K562 (cell line): Measurements from ENCODE around the gene EDN2. TPM values are rescaled to one million over a fixed set of nuclear protein-coding genes. Genes with fewer than 3 reads are reported as not detected.

Source experiments
- BCL6 ChIP-seq: fragments of 250-450 bp; sonication (Bioruptor Pico); IDR thresholded peaks from 2 replicates; pipeline ENCODE4 v1.4.0; 2020
- CREB1 ChIP-seq, 2 experiments: sonication (generic) in 1 of 2; formaldehyde crosslinking in 1 of 2; IDR thresholded peaks; 2 replicates each; pipeline versions ENCODE4 v1.6.1 to v1.8.0; 2012 to 2022; ENCODE audit warnings: inconsistent platforms in 1 of 2, mild to moderate bottlenecking in 1 of 2, missing genetic modification reagents in 1 of 2, moderate library complexity in 1 of 2
- E4F1 ChIP-seq: fragments of 250-450 bp; sonication (Bioruptor Pico); IDR thresholded peaks from 2 replicates; pipeline ENCODE4 v1.5.0; 2021; ENCODE audit warnings: mild to moderate bottlenecking, borderline replicate concordance
- HLTF ChIP-seq: fragments of 450-650 bp; IDR thresholded peaks from 2 replicates; pipeline ENCODE4 v1.6.1; 2016
- JUNB ChIP-seq: fragments of 450-650 bp; formaldehyde crosslinking; conservative IDR thresholded peaks from 2 replicates; pipeline ENCODE4 v1.4.0; 2020; ENCODE audit warnings: mild to moderate bottlenecking
- NBN ChIP-seq: fragments of 450-650 bp; IDR thresholded peaks from 2 replicates; pipeline ENCODE4 v1.6.1; 2016; ENCODE audit warnings: low read depth, mild to moderate bottlenecking
- PRPF4 ChIP-seq: fragments of 200-400 bp; formaldehyde crosslinking; IDR thresholded peaks from one replicate; pipeline ENCODE4 v1.6.1; 2017; ENCODE audit warnings: low read length, low read depth, mild to moderate bottlenecking; ENCODE audit not compliant: insufficient read depth, poor library complexity, severe bottlenecking
- RAD51 ChIP-seq: fragments of 450-650 bp; IDR thresholded peaks from 2 replicates; pipeline ENCODE4 v1.7.1; 2016; ENCODE audit warnings: low read depth, mild to moderate bottlenecking, borderline replicate concordance
- ZBTB11 ChIP-seq, 3 experiments: fragments of 200-800 bp in 1 of 3; fragments of 250-450 bp in 1 of 3; fragments of 450-650 bp in 1 of 3; sonication (Bioruptor Pico) in 1 of 3; sonication (Bioruptor generic) in 1 of 3; formaldehyde crosslinking in 1 of 3; IDR thresholded peaks; 2 replicates each; pipeline versions ENCODE4 v1.6.1 to v1.8.0; 2016 to 2022; ENCODE audit warnings: mild to moderate bottlenecking in 2 of 3, missing genetic modification characterization in 2 of 3, missing compliant biosample characterization in 1 of 3, moderate library complexity in 1 of 3
- ZNF263 ChIP-seq: sonication (generic); formaldehyde crosslinking; IDR thresholded peaks from 2 replicates; pipeline ENCODE4 v1.8.0; 2022; ENCODE audit warnings: mild to moderate bottlenecking, missing genetic modification reagents, borderline replicate concordance
- ZNF354B ChIP-seq: fragments of 250-450 bp; sonication (Bioruptor Pico); IDR thresholded peaks from 2 replicates; pipeline ENCODE4 v1.4.0; 2020
- ZNF583 ChIP-seq: fragments of 250-450 bp; sonication (Bioruptor Pico); IDR thresholded peaks from 2 replicates; pipeline ENCODE4 v1.4.0; 2020
- polyA plus RNA-seq, 8 experiments: library from polyadenylated mRNA; depleted of rRNA in 4 of 8; stranded (reverse) in 5 of 8; unstranded in 3 of 8; fragments of >200 nt; fragmentation: Nextera tagmentation in 2 of 8; fragmentation: Illumina TruSeq in 1 of 8; extraction: Ambion mirVana in 2 of 8; extraction: Trizol in 1 of 8; gene quantifications; 2 replicates each; pipeline versions ENCODE4 v1.2.1 to v1.2.3, GENCODE V29; 2011 to 2014; ENCODE audit warnings: inconsistent platforms in 1 of 8, missing spikeins in 1 of 8
- total RNA-seq, 7 experiments: library from RNA; depleted of rRNA in 6 of 7; stranded (reverse); fragments of >200 nt in 6 of 7; fragmentation: Illumina TruSeq in 2 of 7; extraction: Trizol in 2 of 7; gene quantifications; 2 replicates each; pipeline versions ENCODE4 v1.2.1 to v1.2.3, GENCODE V29; 2011 to 2021; ENCODE audit warnings: low replicate concordance in 1 of 7

The EDN2 gene
- total and polyA plus RNA-seq, 9 of the 15 experiments (the other 6 are each of a cell fraction or from before 2014, with no cell fraction given), result not detected

DNA sequence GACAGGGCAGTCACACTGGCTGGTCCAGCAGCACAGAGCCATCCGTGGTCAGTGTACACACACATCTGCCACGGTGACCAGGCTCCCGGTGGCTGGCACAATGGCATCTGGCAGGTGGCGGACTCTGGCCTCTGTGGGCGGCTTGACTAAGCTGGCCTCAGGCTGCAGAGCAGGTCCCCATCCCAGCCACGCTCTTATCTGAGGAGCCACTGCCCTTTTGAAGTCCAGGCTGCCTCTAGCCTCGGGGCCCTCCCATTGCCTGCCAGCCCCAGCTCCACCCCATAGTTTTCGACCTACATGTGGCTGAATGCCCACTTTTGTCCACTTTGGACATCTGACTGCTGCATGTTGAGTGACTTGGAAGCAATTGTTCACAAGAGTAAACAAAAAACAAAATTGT lies 29.9 kb upstream of the EDN2 start (continued):
- TF ChIP-seq HLTF (no peak), BCL6 (CRISPR knock-in tag) (no peak), ZNF354B (no peak), PRPF4 (no peak), CREB1 (IDR thresholded peaks at IDR 0.05) (no peak), CREB1 (CRISPR knock-in tag; IDR thresholded peaks at IDR 0.05) (no peak), NBN (no peak), E4F1 (no peak), ZBTB11 (CRISPR knock-in tag; IDR thresholded peaks at IDR 0.05) (no peak), JUNB (no peak), ZNF263 (no peak), RAD51 (no peak), ZNF583 (CRISPR knock-in tag) (no peak)
